Lung microvascular endothelial cell (primary cell): ENCODE data around the gene TSSK2. TPM values are rescaled to one million over a fixed set of nuclear protein-coding genes. Genes with fewer than 3 reads are reported as not detected.

Source experiments
- DNase-seq, 2 donors: peaks; one replicate each; pipeline versions ENCODE4 v3.0.0 to v3.0.0-alpha.2; 2010; ENCODE audit warnings: low read depth in 2 of 2
- total RNA-seq: library from RNA; depleted of rRNA; stranded (reverse); fragments of >200 nt; gene quantifications from 2 replicates; pipeline ENCODE4 v1.2.1, GENCODE V29; 2014

TSSK2 gene
- total RNA-seq, 1 donor from 2014 or later = not detected

GRCh38 chr22:19125011-19125410 lies 6.1 kb upstream of the TSSK2 start:
- no peak for DNase-seq

GRCh38 chr22:19125474-19126308 lies 5.4 kb upstream of the TSSK2 start:
- DNase-seq = no peak

DNA sequence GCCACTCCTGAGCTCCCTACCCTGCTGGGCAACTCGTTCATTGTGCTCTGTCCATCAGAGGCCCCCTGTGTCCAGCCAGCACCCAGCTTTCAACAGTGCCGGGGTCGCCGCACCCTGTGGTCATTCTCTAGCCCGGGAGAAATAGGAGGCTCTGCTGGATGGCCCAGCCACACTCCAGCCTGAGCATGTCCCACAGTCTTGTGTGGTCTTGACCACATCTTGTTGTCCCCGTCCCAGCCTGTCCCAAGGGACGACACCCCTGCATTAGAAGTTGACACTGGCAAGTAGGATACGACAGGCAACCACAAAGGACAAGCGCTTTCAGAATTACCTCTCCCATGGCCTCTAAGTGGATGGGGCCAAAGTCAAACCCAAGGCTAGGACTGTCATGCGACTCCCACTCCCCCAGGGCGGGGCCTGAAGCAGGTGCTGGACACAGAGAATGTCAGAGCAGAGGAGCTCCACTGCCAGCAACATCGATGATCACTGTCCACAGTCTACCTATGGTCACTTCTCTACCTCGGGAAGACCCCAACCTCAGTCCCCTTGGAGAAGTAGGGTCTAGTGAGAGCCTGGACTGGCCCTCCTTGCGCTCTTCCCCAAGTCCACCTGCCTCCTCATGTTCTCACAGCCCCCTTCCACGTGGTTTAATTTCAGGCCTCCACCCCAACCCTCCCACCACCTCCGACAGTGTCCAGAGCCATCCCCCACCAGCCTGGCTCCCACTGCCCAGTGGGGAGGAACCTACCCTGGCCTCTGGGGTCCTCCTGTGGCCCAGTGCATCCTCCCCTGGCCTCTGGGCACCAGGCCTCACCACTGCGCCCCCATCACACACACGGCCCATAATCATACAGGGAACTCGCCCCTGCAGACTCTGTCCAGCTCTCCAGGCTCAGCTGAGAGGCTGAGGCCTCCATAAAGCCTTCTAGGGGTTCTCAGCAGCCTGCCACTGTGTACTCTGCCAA lies 4.5 kb upstream of the TSSK2 start:
- DNase-seq = no peak

DNA sequence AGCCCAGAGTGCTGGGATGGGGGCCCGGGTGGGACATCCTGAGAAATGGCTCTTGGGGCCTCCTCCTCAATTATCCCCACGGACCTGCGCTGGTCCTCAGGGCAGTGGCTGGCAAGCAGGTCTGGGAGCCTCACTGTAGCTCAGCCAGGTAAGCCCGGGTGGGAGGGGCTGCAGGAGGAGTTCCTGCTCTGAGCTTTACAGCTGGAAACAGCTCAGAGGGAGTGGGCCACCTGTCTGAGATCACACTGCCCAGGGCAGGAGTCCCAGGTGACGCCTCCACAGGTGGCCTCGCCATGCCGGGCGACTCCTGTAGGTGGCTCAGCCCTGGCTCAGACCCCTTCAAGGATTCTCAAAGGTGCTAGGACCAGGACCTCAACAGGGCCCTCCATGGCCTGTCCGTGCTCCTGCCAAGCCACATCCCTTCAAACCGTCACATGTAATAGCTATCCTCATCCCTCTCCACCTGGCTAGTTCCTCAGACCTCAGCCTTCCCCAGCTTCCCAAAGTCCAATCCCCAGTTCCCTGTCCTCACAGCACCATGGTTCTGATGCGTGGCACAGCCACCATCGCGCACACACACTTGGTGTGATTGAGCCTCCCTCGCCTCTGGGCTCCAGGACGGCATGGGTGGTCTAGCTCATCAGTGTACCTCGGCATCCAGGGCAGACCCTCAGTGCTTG lies 3.6 kb upstream of the TSSK2 start:
- DNase-seq = no peak

GRCh38 chr22:19128009-19128401 lies 3.1 kb upstream of the TSSK2 start:
- no peak for DNase-seq

- no peak for DNase-seq
Measured at GRCh38 chr22:19128946-19129727, 2.0 kb upstream of the TSSK2 start.

GRCh38 chr22:19129871-19130270 lies 1.2 kb upstream of the TSSK2 start:
- DNase-seq = no peak

DNA sequence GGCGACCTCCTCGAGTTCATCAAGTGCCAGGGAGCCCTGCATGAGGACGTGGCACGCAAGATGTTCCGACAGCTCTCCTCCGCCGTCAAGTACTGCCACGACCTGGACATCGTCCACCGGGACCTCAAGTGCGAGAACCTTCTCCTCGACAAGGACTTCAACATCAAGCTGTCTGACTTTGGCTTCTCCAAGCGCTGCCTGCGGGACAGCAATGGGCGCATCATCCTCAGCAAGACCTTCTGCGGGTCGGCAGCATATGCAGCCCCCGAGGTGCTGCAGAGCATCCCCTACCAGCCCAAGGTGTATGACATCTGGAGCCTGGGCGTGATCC lies 542 bp downstream of the TSSK2 start:
- DNase-seq = no peak

- DNase-seq = no peak
Measured at GRCh38 chr22:19132153-19132552, 1.0 kb downstream of the TSSK2 start.

DNA sequence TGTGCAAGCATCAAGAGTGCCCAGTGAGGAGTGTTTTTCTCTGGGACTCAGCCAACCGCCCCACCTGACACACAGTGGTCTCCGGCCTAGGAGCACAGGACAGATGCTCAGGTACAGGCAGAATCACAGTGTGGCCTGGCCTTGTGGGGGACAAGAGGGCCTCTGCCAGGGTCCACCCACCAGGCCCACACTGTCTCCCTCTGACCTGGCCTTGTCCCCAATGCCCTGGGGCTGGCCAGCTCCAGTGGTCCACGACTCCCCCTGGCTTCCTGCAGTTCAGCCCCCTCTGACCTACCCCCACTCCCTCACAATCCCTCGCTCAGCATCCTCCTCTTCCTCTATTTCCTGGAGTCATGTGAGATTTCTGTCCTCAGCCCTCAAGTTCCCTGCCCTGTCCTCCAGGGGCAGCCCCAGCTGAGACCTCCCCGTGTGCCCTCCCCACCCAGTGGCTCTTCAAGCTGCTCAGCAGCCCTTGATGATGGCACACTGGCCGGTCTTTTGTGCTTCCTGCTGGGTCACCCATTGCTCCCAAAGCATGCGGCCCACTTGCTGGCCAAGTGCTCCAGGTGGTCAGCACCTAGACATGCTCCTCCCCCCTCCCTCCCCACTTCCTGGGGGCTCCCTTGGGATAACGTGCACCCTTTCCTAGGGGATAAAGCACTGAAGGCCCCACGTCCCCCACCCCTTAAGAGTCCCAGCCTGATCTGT lies 1.7 kb downstream of the TSSK2 start:
- no peak for DNase-seq

GRCh38 chr22:19133561-19133960 lies 2.5 kb downstream of the TSSK2 start:
- DNase-seq = no peak

DNA sequence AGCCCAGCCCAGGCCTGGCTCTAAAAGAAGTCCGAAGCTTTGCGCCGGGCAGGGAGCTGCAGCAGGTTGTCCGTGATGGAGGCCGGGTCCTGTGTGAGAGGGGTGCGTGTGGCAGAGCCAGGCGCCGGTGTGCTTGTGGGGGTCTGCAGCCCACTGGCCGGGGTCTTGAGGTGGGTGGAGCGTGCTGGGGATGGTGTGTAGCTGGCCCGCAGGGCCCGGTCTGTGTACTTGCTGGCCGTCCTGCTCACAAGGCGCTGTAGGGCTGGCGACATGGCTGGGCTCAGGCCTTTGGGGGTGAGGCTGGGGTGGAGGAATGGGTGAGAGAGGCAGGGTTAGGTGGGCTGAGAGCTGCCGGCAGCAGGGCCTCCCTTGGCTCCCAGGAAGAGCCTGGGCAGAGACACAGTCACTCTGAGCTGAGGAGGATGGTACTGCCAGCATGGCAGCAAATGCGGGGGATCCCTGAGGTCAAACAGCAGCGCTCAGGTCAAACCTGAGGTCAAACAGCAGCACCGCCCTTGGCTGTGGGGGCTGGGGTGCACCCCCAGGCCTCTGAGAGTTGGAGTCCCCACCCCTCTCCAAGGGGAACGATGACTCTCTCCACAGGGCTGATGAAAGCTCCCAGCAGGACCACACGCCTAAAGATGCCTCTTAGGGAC lies 3.2 kb downstream of the TSSK2 start:
- DNase-seq = no peak

DNA sequence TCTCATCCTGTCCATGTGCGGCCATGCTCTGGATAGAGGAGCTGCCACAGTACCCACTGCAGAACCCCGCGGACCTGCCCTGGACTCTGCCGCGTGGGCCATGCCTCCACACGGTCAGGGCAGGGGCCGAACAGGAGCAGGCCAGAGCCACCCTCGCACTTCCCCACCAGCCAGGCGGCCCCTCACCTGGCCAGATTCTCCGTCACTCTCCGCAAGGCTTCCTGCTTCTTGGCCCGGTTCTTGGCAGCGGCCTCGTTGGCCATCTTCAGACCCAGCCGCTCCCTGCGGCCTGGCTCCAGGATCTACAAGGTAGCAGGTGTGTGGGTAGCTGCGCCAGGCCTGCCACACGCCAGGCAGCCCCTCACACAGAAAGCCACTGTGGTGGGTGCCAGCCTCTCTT lies 3.8 kb downstream of the TSSK2 start:
- no peak for DNase-seq

- DNase-seq = no peak
Measured at GRCh38 chr22:19136915-19137314, 5.8 kb downstream of the TSSK2 start.

GRCh38 chr22:19137384-19138216 lies 6.5 kb downstream of the TSSK2 start:
- no peak for DNase-seq

DNA sequence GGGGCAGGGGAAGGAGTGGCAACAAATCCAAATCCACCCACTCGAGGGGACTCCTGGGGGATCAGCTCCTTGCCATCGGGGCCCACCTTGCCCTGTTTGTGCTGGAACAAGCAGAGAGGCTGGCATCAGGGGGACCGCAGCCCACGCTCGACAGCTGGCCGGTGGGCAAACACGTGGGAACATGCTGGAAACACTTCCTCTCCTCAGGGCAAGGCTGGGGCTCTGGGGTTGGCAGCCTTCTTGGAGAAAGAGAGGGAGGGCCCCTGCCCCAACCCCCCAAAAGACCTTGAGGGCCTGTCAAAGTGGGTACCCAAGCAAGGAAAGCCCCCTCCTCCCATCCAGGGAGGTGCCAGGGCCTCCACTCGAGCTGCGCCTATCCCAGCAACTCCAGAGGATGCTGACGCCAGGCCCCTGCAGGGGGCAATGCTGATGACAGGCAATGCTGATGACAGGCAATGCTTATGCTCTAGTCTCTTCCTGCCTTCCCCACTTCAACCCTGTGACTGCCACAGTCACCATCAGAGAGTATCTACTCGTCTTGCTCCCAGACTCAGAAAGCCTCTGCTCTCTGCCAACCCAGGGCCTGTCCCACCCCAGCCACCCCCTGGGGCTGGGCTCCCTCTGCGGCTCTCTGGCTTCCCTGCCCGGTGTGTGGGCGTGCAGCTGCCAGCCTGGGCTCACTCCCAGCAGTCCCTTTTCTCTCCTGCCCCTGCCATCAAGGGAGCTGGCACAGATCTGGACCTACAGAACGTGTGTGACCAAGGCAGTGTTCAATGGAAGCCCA lies 7.3 kb downstream of the TSSK2 start:
- DNase-seq = no peak

- no peak for DNase-seq
Measured at GRCh38 chr22:19139001-19139356, 7.9 kb downstream of the TSSK2 start.

DNA sequence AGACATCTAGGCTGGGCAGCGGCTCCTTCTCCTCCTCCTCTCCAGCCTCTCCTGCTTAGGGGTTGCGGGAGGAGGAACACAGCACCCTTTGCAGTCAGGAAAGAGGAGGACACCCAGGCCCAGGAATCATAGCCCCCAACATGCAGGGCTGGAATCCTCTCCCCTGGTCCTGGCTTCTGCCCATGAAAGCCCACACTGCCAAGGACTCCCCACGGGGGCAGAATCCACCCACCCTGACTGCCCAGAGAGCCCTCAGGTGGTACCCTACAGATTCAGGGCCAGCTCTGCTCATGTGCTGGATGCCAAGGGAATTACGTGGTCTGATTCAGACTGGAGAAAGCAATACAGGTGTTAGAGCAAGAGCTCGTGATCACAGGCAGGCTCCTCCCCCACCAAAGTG lies 8.9 kb downstream of the TSSK2 start:
- no peak for DNase-seq

- DNase-seq = no peak
Measured at GRCh38 chr22:19142394-19142793, 11.3 kb downstream of the TSSK2 start.
